HepG2 (cell line): Measurements from ENCODE around the gene TLE1. TPM values are rescaled to one million over a fixed set of nuclear protein-coding genes. Genes with fewer than 3 reads are reported as not detected.

Experiments
- ATAD3A ChIP-seq: sonication (generic); formaldehyde crosslinking; IDR thresholded peaks from 2 replicates; pipeline ENCODE4 v1.4.0; 2020; ENCODE audit warnings: missing genetic modification reagents
- KLF12 ChIP-seq: sonication (generic); formaldehyde crosslinking; IDR thresholded peaks from 2 replicates; pipeline ENCODE4 v1.4.0; 2020; ENCODE audit warnings: missing genetic modification reagents, borderline replicate concordance
- MEIS1 ChIP-seq: sonication (generic); formaldehyde crosslinking; IDR thresholded peaks from 2 replicates; pipeline ENCODE4 v1.9.0; 2021; ENCODE audit warnings: mild to moderate bottlenecking, missing genetic modification reagents, moderate library complexity, borderline replicate concordance
- PCBP1 ChIP-seq: fragments of 200-400 bp; formaldehyde crosslinking; IDR thresholded peaks from 2 replicates; pipeline ENCODE4 v1.6.1; 2017; ENCODE audit warnings: mild to moderate bottlenecking, low read depth, low read length, borderline replicate concordance
- REXO4 ChIP-seq: sonication (generic); formaldehyde crosslinking; IDR thresholded peaks from 2 replicates; pipeline ENCODE4 v1.8.0; 2022; ENCODE audit warnings: missing genetic modification reagents, mild to moderate bottlenecking, borderline replicate concordance
- SMAD9 ChIP-seq: sonication (generic); formaldehyde crosslinking; IDR thresholded peaks from 2 replicates; pipeline ENCODE4 v1.5.1; 2020; ENCODE audit warnings: mild to moderate bottlenecking, missing genetic modification reagents
- TCF7 ChIP-seq: sonication (generic); IDR thresholded peaks from 2 replicates; pipeline ENCODE4 v1.6.1; 2016; ENCODE audit warnings: antibody characterized with exemption, low read depth
- ZBTB7A ChIP-seq: sonication (generic); formaldehyde crosslinking; IDR thresholded peaks from 2 replicates; pipeline ENCODE4 v1.8.0; 2022; ENCODE audit warnings: mild to moderate bottlenecking, missing genetic modification reagents
- ZHX1 ChIP-seq: sonication (generic); formaldehyde crosslinking; IDR thresholded peaks from 2 replicates; pipeline ENCODE4 v1.8.1; 2022; ENCODE audit warnings: low read depth, mild to moderate bottlenecking, missing genetic modification reagents
- ZNF264 ChIP-seq: sonication (generic); formaldehyde crosslinking; IDR thresholded peaks from 2 replicates; pipeline ENCODE4 v1.4.0; 2020; ENCODE audit warnings: missing genetic modification reagents
- ZNF329 ChIP-seq: sonication (generic); formaldehyde crosslinking; IDR thresholded peaks from 2 replicates; pipeline ENCODE4 v1.9.0; 2021; ENCODE audit warnings: low read depth, mild to moderate bottlenecking, missing genetic modification reagents
- ZNF432 ChIP-seq: sonication (generic); formaldehyde crosslinking; IDR thresholded peaks from 2 replicates; pipeline ENCODE4 v1.5.0; 2020; ENCODE audit warnings: missing genetic modification reagents, mild to moderate bottlenecking, borderline replicate concordance
- ZNF563 ChIP-seq: sonication (generic); formaldehyde crosslinking; IDR thresholded peaks from 2 replicates; pipeline ENCODE4 v1.8.0; 2022; ENCODE audit warnings: mild to moderate bottlenecking, moderate library complexity, missing genetic modification reagents
- ZNF572 ChIP-seq: sonication (generic); formaldehyde crosslinking; IDR thresholded peaks from 2 replicates; pipeline ENCODE4 v1.5.1; 2020; ENCODE audit warnings: mild to moderate bottlenecking, missing genetic modification reagents
- ZSCAN9 ChIP-seq: IDR thresholded peaks from 2 replicates; pipeline ENCODE4 v1.6.1; 2016; ENCODE audit warnings: borderline replicate concordance
- polyA plus RNA-seq, 8 experiments: library from polyadenylated mRNA; depleted of rRNA in 3 of 8; stranded (reverse) in 7 of 8; unstranded in 1 of 8; fragments of >200 nt; fragmentation: Illumina TruSeq in 4 of 8; extraction: Trizol in 4 of 8; gene quantifications; 2 replicates each; pipeline versions ENCODE4 v1.2.1 to v1.2.3, GENCODE V29; 2011 to 2016; ENCODE audit warnings: low read depth in 4 of 8, missing spikeins in 1 of 8, mixed read lengths in 1 of 8; ENCODE audit not compliant: insufficient read depth in 1 of 8
- total RNA-seq, 5 experiments: library from RNA; depleted of rRNA; stranded (reverse); fragments of >200 nt; fragmentation: Illumina TruSeq; extraction: Trizol; gene quantifications; 2 replicates each; pipeline ENCODE4 v1.2.3, GENCODE V29; 2016; ENCODE audit warnings: low read depth in 1 of 5
- TF ChIP-seq, protein P1 (sequence below): sonication (generic); formaldehyde crosslinking; conservative IDR thresholded peaks from 2 replicates; pipeline ENCODE4 v1.8.0; 2022; ENCODE audit warnings: missing genetic modification reagents
- TF ChIP-seq, protein P2 (sequence below): sonication (generic); formaldehyde crosslinking; IDR thresholded peaks from 2 replicates; pipeline ENCODE4 v1.4.0; 2020; ENCODE audit warnings: missing genetic modification reagents
- TF ChIP-seq, protein P3 (sequence below): sonication (generic); formaldehyde crosslinking; IDR thresholded peaks from 2 replicates; pipeline ENCODE4 v1.4.0; 2020; ENCODE audit warnings: mild to moderate bottlenecking, low read depth, missing genetic modification reagents

TLE1 gene
- total and polyA plus RNA-seq, 2 of the 13 experiments (the other 11 are each of a cell fraction or from before 2014, with no cell fraction given), result 35.9 to 109 TPM

- TF ChIP-seq, protein P1, sequence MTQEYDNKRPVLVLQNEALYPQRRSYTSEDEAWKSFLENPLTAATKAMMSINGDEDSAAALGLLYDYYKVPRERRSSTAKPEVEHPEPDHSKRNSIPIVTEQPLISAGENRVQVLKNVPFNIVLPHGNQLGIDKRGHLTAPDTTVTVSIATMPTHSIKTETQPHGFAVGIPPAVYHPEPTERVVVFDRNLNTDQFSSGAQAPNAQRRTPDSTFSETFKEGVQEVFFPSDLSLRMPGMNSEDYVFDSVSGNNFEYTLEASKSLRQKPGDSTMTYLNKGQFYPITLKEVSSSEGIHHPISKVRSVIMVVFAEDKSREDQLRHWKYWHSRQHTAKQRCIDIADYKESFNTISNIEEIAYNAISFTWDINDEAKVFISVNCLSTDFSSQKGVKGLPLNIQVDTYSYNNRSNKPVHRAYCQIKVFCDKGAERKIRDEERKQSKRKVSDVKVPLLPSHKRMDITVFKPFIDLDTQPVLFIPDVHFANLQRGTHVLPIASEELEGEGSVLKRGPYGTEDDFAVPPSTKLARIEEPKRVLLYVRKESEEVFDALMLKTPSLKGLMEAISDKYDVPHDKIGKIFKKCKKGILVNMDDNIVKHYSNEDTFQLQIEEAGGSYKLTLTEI, result no peak
- TF ChIP-seq TCF7 (peak; percentile 82), ZBTB7A (CRISPR knock-in tag) (peak; percentile 61; the same call in 1 of the 2 replicates), ZHX1 (CRISPR knock-in tag) (no peak; the same call in 1 of the 2 replicates), ZNF572 (CRISPR knock-in tag) (no peak), MEIS1 (CRISPR knock-in tag) (0 out of 2 replicates have a peak, but pooled peaks have one; percentile 19), REXO4 (CRISPR knock-in tag) (no peak), ZNF432 (CRISPR knock-in tag) (no peak), ZSCAN9 (CRISPR knock-in tag) (peak; percentile 35; the same call in 1 of the 2 replicates), ZNF264 (peak; percentile 76), SMAD9 (CRISPR knock-in tag) (no peak), KLF12 (CRISPR knock-in tag) (no peak), ZNF563 (no peak), ZNF329 (CRISPR knock-in tag) (no peak), ATAD3A (CRISPR knock-in tag) (no peak), PCBP1 (no peak)
- TF ChIP-seq, protein P2, sequence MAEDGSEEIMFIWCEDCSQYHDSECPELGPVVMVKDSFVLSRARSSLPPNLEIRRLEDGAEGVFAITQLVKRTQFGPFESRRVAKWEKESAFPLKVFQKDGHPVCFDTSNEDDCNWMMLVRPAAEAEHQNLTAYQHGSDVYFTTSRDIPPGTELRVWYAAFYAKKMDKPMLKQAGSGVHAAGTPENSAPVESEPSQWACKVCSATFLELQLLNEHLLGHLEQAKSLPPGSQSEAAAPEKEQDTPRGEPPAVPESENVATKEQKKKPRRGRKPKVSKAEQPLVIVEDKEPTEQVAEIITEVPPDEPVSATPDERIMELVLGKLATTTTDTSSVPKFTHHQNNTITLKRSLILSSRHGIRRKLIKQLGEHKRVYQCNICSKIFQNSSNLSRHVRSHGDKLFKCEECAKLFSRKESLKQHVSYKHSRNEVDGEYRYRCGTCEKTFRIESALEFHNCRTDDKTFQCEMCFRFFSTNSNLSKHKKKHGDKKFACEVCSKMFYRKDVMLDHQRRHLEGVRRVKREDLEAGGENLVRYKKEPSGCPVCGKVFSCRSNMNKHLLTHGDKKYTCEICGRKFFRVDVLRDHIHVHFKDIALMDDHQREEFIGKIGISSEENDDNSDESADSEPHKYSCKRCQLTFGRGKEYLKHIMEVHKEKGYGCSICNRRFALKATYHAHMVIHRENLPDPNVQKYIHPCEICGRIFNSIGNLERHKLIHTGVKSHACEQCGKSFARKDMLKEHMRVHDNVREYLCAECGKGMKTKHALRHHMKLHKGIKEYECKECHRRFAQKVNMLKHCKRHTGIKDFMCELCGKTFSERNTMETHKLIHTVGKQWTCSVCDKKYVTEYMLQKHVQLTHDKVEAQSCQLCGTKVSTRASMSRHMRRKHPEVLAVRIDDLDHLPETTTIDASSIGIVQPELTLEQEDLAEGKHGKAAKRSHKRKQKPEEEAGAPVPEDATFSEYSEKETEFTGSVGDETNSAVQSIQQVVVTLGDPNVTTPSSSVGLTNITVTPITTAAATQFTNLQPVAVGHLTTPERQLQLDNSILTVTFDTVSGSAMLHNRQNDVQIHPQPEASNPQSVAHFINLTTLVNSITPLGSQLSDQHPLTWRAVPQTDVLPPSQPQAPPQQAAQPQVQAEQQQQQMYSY, result peak; percentile 52; the same call in 1 of the 2 replicates
- TF ChIP-seq, protein P3, sequence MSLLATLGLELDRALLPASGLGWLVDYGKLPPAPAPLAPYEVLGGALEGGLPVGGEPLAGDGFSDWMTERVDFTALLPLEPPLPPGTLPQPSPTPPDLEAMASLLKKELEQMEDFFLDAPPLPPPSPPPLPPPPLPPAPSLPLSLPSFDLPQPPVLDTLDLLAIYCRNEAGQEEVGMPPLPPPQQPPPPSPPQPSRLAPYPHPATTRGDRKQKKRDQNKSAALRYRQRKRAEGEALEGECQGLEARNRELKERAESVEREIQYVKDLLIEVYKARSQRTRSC, result no peak
Measured at GRCh38 chr9:81588148-81588871, 101.0 kb downstream of the TLE1 start (continued).
